T follicular helper cell (primary cell): ENCODE data around the gene DAZ1.
"Not testable (repeated sequence)": the region's sequence is repeated elsewhere in the genome, so short reads cannot be mapped to it uniquely, and the experiment has no call there.

ENCODE experiments used
- DNase-seq: peaks from one replicate; pipeline ENCODE4 v3.0.0-alpha.2; 2020; ENCODE audit warnings: low read depth
- total RNA-seq, 2 experiments: gene quantifications; one replicate each; lab custom pipeline; 2026; lab: John Stamatoyannopoulos, UW

DAZ1 gene
- 0 reads per million in 2 experiments for total RNA-seq

GRCh38 chrY:23198908-23199307 lies at the start of gene DAZ1:
Gene DAZ1 (minus strand): TSS chrY:23199008. CDS start chrY:23198800, 208 bp downstream.
- not testable (repeated sequence) for DNase-seq

- DNase-seq = not testable (repeated sequence)
These were observed 20.4 kb upstream of the DAZ1 start, which contains the start of gene DAZ2 for GRCh38 chrY:23219233-23219632. Gene DAZ2 (plus strand): TSS chrY:23219533. CDS start chrY:23219741, 208 bp downstream.

GRCh38 chrY:23210681-23211080 lies 11.9 kb upstream of the DAZ1 start:
- not testable (repeated sequence) for DNase-seq

GRCh38 chrY:23209802-23210495 lies 11.1 kb upstream of the DAZ1 start:
- DNase-seq = not testable (repeated sequence)

- DNase-seq = not testable (repeated sequence)
These were observed 8.6 kb upstream of the DAZ1 start for GRCh38 chrY:23207455-23207854.
